PC-3 (cell line): ENCODE results near the gene OR6C4.
"Not testable (repeated sequence)": the region's sequence is repeated elsewhere in the genome, so short reads cannot be mapped to it uniquely, and the experiment has no call there.

ENCODE experiments used
- EZH2phosphoT487 ChIP-seq: fragments of 300-600 bp; sonication (generic); IDR thresholded peaks from 2 replicates; pipeline ENCODE4 v1.6.1; 2018; ENCODE audit warnings: mild to moderate bottlenecking, antibody characterized with exemption, low read length, borderline replicate concordance
- TF ChIP-seq, protein P1 (sequence below): fragments of 300-600 bp; sonication (generic); conservative IDR thresholded peaks from 2 replicates; pipeline ENCODE4 v1.5.1; 2017; ENCODE audit warnings: antibody characterized with exemption, low read depth, mild to moderate bottlenecking, low read length

DNA sequence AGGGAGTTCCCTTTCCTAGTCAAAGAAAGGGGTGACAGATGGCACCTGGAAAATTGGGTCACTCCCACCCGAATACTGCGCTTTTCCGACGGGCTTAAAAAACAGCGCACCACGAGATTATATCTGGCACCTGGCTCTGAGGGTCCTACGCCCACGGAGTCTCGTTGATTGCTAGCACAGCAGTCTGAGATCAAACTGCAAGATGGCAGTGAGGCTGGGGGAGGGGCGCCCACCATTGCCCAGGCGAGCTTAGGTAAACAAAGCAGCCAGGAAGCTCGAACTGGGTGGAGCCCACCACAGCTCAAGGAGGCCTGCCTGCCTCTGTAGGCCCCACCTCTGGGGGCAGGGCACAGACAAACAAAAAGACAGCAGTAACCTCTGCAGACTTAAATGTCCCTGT lies 40.8 kb downstream of the OR6C4 start:
- TF ChIP-seq, protein P1, sequence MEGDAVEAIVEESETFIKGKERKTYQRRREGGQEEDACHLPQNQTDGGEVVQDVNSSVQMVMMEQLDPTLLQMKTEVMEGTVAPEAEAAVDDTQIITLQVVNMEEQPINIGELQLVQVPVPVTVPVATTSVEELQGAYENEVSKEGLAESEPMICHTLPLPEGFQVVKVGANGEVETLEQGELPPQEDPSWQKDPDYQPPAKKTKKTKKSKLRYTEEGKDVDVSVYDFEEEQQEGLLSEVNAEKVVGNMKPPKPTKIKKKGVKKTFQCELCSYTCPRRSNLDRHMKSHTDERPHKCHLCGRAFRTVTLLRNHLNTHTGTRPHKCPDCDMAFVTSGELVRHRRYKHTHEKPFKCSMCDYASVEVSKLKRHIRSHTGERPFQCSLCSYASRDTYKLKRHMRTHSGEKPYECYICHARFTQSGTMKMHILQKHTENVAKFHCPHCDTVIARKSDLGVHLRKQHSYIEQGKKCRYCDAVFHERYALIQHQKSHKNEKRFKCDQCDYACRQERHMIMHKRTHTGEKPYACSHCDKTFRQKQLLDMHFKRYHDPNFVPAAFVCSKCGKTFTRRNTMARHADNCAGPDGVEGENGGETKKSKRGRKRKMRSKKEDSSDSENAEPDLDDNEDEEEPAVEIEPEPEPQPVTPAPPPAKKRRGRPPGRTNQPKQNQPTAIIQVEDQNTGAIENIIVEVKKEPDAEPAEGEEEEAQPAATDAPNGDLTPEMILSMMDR = not testable (repeated sequence)
- not testable (repeated sequence) for TF ChIP-seq EZH2phosphoT487
